HepG2 (cell line): Measurements from ENCODE around the gene LTB4R. TPM values are rescaled to one million over a fixed set of nuclear protein-coding genes. Genes with fewer than 3 reads are reported as not detected.

Experiments used
- CHD2 ChIP-seq: IDR thresholded peaks from 2 replicates; pipeline ENCODE4 v1.6.1; 2011; ENCODE audit warnings: low read depth, low read length, improper control_type of control experiment
- DMAP1 ChIP-seq: IDR thresholded peaks from 2 replicates; pipeline ENCODE4 v1.6.1; 2016
- EZH2 ChIP-seq: conservative IDR thresholded peaks from 2 replicates; pipeline ENCODE4 v1.6.1; 2012; ENCODE audit warnings: mild to moderate bottlenecking, low read depth, low read length, moderate library complexity
- NCOA5 ChIP-seq: sonication (generic); formaldehyde crosslinking; IDR thresholded peaks from 2 replicates; pipeline ENCODE4 v1.4.0; 2020; ENCODE audit warnings: missing genetic modification reagents
- NFIC ChIP-seq: IDR thresholded peaks from 2 replicates; pipeline ENCODE4 v1.6.1; 2012; ENCODE audit warnings: mild to moderate bottlenecking, low read length, inconsistent platforms
- NFKBIZ ChIP-seq: IDR thresholded peaks from 2 replicates; pipeline ENCODE4 v1.6.1; 2018; ENCODE audit warnings: missing genetic modification reagents, missing compliant biosample characterization
- RXRB ChIP-seq: IDR thresholded peaks from 2 replicates; pipeline ENCODE4 v1.6.1; 2016; ENCODE audit warnings: borderline replicate concordance, missing genetic modification reagents, missing compliant biosample characterization
- SRSF1 ChIP-seq: fragments of 200-400 bp; formaldehyde crosslinking; optimal IDR thresholded peaks from 2 replicates; pipeline ENCODE3; 2017; ENCODE audit warnings: mild to moderate bottlenecking, low read depth, low read length, moderate library complexity
- TARDBP ChIP-seq: sonication (generic); formaldehyde crosslinking; IDR thresholded peaks from 2 replicates; pipeline ENCODE4 v1.8.0; 2022; ENCODE audit warnings: mild to moderate bottlenecking, missing genetic modification reagents
- THAP11 ChIP-seq: IDR thresholded peaks from 2 replicates; pipeline ENCODE4 v1.6.1; 2016; ENCODE audit warnings: missing biosample characterization, missing genetic modification reagents
- TP53 ChIP-seq: sonication (generic); formaldehyde crosslinking; conservative IDR thresholded peaks from 2 replicates; pipeline ENCODE4 v1.4.0; 2020; ENCODE audit warnings: missing genetic modification reagents
- ZBTB38 ChIP-seq: sonication (generic); formaldehyde crosslinking; IDR thresholded peaks from 2 replicates; pipeline ENCODE4 v1.5.1; 2020; ENCODE audit warnings: mild to moderate bottlenecking, missing genetic modification reagents
- ZBTB7B ChIP-seq: sonication (generic); formaldehyde crosslinking; IDR thresholded peaks from 2 replicates; pipeline ENCODE4 v1.4.0; 2020; ENCODE audit warnings: missing genetic modification reagents
- ZNF235 ChIP-seq: sonication (generic); formaldehyde crosslinking; IDR thresholded peaks from 2 replicates; pipeline ENCODE4 v1.8.1; 2023; ENCODE audit warnings: mild to moderate bottlenecking, missing genetic modification reagents, borderline replicate concordance
- ZNF335 ChIP-seq: sonication (generic); formaldehyde crosslinking; IDR thresholded peaks from 2 replicates; pipeline ENCODE4 v1.4.0; 2020; ENCODE audit warnings: missing genetic modification reagents
- ZNF562 ChIP-seq: sonication (generic); formaldehyde crosslinking; IDR thresholded peaks from 2 replicates; pipeline ENCODE4 v1.8.0; 2022; ENCODE audit warnings: missing genetic modification reagents, borderline replicate concordance
- ZNF563 ChIP-seq: sonication (generic); formaldehyde crosslinking; IDR thresholded peaks from 2 replicates; pipeline ENCODE4 v1.8.0; 2022; ENCODE audit warnings: mild to moderate bottlenecking, moderate library complexity, missing genetic modification reagents
- ZNF614 ChIP-seq: IDR thresholded peaks from 2 replicates; pipeline ENCODE4 v1.6.1; 2018; ENCODE audit warnings: missing biosample characterization, missing genetic modification reagents, inconsistent platforms, borderline replicate concordance
- ZNF781 ChIP-seq: sonication (generic); formaldehyde crosslinking; IDR thresholded peaks from 2 replicates; pipeline ENCODE4 v1.5.1; 2020; ENCODE audit warnings: borderline replicate concordance, mild to moderate bottlenecking, missing genetic modification reagents; ENCODE audit errors: not compliant biosample characterization
- ZSCAN29 ChIP-seq: sonication (generic); formaldehyde crosslinking; conservative IDR thresholded peaks from 2 replicates; pipeline ENCODE4 v1.4.0; 2020; ENCODE audit warnings: mild to moderate bottlenecking, missing genetic modification reagents
- polyA plus RNA-seq, 8 experiments: library from polyadenylated mRNA; depleted of rRNA in 3 of 8; stranded (reverse) in 7 of 8; unstranded in 1 of 8; fragments of >200 nt; fragmentation: Illumina TruSeq in 4 of 8; extraction: Trizol in 4 of 8; gene quantifications; 2 replicates each; pipeline versions ENCODE4 v1.2.1 to v1.2.3, GENCODE V29; 2011 to 2016; ENCODE audit warnings: low read depth in 4 of 8, missing spikeins in 1 of 8, mixed read lengths in 1 of 8; ENCODE audit not compliant: insufficient read depth in 1 of 8
- total RNA-seq, 5 experiments: library from RNA; depleted of rRNA; stranded (reverse); fragments of >200 nt; fragmentation: Illumina TruSeq; extraction: Trizol; gene quantifications; 2 replicates each; pipeline ENCODE4 v1.2.3, GENCODE V29; 2016; ENCODE audit warnings: low read depth in 1 of 5
- TF ChIP-seq, protein P1 (sequence below): sonication (generic); formaldehyde crosslinking; conservative IDR thresholded peaks from 2 replicates; pipeline ENCODE4 v1.8.0; 2022; ENCODE audit warnings: mild to moderate bottlenecking, moderate library complexity, missing genetic modification reagents
- TF ChIP-seq, protein P2 (sequence below): sonication (generic); formaldehyde crosslinking; IDR thresholded peaks from 2 replicates; pipeline ENCODE4 v1.4.0; 2020; ENCODE audit warnings: missing genetic modification reagents, borderline replicate concordance
- TF ChIP-seq, protein P3 (sequence below): sonication (generic); formaldehyde crosslinking; IDR thresholded peaks from 2 replicates; pipeline ENCODE4 v1.5.1; 2020; ENCODE audit warnings: mild to moderate bottlenecking, missing genetic modification reagents, borderline replicate concordance
- TF ChIP-seq, protein P4 (sequence below): sonication (generic); formaldehyde crosslinking; IDR thresholded peaks from 2 replicates; pipeline ENCODE4 v1.4.0; 2020; ENCODE audit warnings: missing genetic modification reagents, borderline replicate concordance

The LTB4R gene
- total and polyA plus RNA-seq, 2 of the 13 experiments (the other 11 are each of a cell fraction or from before 2014, with no cell fraction given), result 3.2 to 8.2 TPM

DNA sequence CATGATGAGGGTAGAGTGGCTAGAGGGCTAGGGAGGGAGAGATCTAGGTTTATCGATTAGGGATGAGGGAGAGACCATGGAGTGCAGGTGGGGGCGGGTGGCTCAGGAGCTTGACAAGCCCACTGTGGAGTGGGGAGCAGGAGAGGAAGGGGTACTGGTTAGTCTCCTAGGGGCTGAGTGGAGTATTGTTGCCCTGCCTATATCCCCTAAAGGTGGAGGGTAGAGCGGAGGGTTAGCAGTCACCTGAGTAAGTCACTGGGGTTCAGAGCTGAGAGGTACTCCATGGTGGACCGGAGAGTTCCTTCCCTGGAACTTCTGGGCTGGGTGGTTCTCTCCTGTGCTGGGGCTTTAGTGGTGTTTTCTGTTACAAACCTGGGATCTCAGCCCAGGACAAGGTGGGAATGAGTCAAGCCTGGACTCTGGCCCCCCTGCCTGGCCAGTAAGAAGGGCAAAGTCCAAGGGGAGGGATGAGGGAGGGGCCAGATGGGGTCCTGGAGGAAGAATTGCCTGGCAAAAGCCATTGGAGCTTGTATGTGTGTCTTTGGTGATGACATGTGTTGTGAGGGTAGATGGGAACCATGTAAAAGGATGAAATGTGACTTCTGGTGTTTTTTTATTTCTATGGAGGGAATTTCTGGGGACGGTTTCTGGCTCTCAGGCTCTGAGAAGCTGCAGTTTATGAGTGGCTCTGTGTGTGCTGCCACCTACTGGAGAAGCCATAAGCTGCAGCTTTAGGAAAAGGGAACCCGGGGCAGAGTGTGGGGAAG lies 3.5 kb upstream of the LTB4R start, which contains the start of gene CIDEB (continued):
- TF ChIP-seq, protein P1, sequence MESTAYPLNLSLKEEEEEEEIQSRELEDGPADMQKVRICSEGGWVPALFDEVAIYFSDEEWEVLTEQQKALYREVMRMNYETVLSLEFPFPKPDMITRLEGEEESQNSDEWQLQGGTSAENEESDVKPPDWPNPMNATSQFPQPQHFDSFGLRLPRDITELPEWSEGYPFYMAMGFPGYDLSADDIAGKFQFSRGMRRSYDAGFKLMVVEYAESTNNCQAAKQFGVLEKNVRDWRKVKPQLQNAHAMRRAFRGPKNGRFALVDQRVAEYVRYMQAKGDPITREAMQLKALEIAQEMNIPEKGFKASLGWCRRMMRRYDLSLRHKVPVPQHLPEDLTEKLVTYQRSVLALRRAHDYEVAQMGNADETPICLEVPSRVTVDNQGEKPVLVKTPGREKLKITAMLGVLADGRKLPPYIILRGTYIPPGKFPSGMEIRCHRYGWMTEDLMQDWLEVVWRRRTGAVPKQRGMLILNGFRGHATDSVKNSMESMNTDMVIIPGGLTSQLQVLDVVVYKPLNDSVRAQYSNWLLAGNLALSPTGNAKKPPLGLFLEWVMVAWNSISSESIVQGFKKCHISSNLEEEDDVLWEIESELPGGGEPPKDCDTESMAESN (CRISPR knock-in tag), result peak; percentile 74; the same call in 1 of the 2 replicates
- TF ChIP-seq ZNF335 (CRISPR knock-in tag) (peak; percentile 90), EZH2 (no peak), DMAP1 (peak; percentile 97), NFIC (no peak), NCOA5 (no peak), ZNF235 (peak; percentile 92; the same call in 1 of the 2 replicates), TARDBP (CRISPR knock-in tag) (peak; percentile 98), ZNF781 (peak; percentile 97), ZNF563 (peak; percentile 94), CHD2 (no peak; the same call in 1 of the 2 replicates), NFKBIZ (CRISPR knock-in tag) (peak; percentile 95), RXRB (CRISPR knock-in tag) (peak; percentile 93), SRSF1 (no peak), ZNF614 (CRISPR knock-in tag) (peak; percentile 98), ZBTB7B (CRISPR knock-in tag) (peak; percentile 98), ZSCAN29 (CRISPR knock-in tag) (peak; percentile 90), TP53 (CRISPR knock-in tag) (no peak), ZBTB38 (peak; percentile 71; the same call in 1 of the 2 replicates), THAP11 (CRISPR knock-in tag) (peak; percentile 85), ZNF562 (CRISPR knock-in tag) (no peak)
- TF ChIP-seq, protein P2, sequence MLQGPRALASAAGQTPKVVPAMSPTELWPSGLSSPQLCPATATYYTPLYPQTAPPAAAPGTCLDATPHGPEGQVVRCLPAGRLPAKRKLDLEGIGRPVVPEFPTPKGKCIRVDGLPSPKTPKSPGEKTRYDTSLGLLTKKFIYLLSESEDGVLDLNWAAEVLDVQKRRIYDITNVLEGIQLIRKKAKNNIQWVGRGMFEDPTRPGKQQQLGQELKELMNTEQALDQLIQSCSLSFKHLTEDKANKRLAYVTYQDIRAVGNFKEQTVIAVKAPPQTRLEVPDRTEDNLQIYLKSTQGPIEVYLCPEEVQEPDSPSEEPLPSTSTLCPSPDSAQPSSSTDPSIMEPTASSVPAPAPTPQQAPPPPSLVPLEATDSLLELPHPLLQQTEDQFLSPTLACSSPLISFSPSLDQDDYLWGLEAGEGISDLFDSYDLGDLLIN, result no peak
- TF ChIP-seq, protein P3, sequence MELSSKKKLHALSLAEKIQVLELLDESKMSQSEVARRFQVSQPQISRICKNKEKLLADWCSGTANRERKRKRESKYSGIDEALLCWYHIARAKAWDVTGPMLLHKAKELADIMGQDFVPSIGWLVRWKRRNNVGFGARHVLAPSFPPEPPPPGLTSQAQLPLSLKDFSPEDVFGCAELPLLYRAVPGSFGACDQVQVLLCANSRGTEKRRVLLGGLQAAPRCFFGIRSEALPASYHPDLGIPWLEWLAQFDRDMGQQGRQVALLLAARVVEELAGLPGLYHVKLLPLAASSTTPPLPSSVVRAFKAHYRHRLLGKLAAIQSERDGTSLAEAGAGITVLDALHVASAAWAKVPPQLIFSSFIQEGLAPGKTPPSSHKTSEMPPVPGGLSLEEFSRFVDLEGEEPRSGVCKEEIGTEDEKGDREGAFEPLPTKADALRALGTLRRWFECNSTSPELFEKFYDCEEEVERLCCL (CRISPR knock-in tag), result peak; percentile 41; the same call in 1 of the 2 replicates
- TF ChIP-seq, protein P4, sequence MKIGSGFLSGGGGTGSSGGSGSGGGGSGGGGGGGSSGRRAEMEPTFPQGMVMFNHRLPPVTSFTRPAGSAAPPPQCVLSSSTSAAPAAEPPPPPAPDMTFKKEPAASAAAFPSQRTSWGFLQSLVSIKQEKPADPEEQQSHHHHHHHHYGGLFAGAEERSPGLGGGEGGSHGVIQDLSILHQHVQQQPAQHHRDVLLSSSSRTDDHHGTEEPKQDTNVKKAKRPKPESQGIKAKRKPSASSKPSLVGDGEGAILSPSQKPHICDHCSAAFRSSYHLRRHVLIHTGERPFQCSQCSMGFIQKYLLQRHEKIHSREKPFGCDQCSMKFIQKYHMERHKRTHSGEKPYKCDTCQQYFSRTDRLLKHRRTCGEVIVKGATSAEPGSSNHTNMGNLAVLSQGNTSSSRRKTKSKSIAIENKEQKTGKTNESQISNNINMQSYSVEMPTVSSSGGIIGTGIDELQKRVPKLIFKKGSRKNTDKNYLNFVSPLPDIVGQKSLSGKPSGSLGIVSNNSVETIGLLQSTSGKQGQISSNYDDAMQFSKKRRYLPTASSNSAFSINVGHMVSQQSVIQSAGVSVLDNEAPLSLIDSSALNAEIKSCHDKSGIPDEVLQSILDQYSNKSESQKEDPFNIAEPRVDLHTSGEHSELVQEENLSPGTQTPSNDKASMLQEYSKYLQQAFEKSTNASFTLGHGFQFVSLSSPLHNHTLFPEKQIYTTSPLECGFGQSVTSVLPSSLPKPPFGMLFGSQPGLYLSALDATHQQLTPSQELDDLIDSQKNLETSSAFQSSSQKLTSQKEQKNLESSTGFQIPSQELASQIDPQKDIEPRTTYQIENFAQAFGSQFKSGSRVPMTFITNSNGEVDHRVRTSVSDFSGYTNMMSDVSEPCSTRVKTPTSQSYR, result no peak; the same call in 1 of the 2 replicates
